ENCODE measurements around the gene BCAS1.

GRCh38 chr20:54079652-54080051, 9.3 kb upstream of the BCAS1 start:
- TF ChIP-seq JUNB (IDR thresholded peaks at IDR 0.05) (no peak), CBX5 (IDR thresholded peaks at IDR 0.05; ENCODE audit: low read depth) (no peak), MAX (IDR thresholded peaks at IDR 0.05; ENCODE audit: low read depth, low read length) (no peak), CTCF (IDR thresholded peaks at IDR 0.05 in 2 of 3, conservative IDR thresholded peaks at IDR 0.05 in 1 of 3; ENCODE audit: control insufficient read depth in 2 of 3, extremely low read depth in 1 of 3, insufficient read depth in 1 of 3, low read depth in 3 of 3, low read length in 3 of 3) (no peak), RAD21 (IDR thresholded peaks at IDR 0.05; ENCODE audit: insufficient read depth, low read depth, low read length) (no peak), HDGF (IDR thresholded peaks at IDR 0.05) (no peak), POLR2A (IDR thresholded peaks at IDR 0.05; ENCODE audit: low read depth, low read length) (no peak), FOXK2 (IDR thresholded peaks at IDR 0.05) (no peak)
